Activated naive CD8-positive, alpha-beta T cell treated with anti-CD3 and anti-CD28 coated beads, Interleukin-2, amount 50 U/mL, for 24 hours (primary cell): Measurements from ENCODE around the gene BHLHE40.

ENCODE experiments used
- ATAC-seq: fragments of 150-1000 bp; cut with Tn5 transposase; one replicate; pipeline ENCODE4 v1.10.0; 2021
- DNase-seq: peaks from one replicate; pipeline ENCODE4 v3.0.0; 2021
- H3K27ac Mint-ChIP-seq: one replicate; pipeline ENCODE4 v1.8.0; 2021; ENCODE audit warnings: mild to moderate bottlenecking, mixed read lengths
- H3K27me3 Mint-ChIP-seq: one replicate; pipeline ENCODE4 v1.8.0; 2021; ENCODE audit warnings: mixed read lengths
- H3K36me3 Mint-ChIP-seq: one replicate; pipeline ENCODE4 v1.8.0; 2021; ENCODE audit warnings: low read depth, mixed read lengths
- H3K4me1 Mint-ChIP-seq: one replicate; pipeline ENCODE4 v1.8.0; 2021; ENCODE audit warnings: mixed read lengths
- H3K4me3 Mint-ChIP-seq: one replicate; pipeline ENCODE4 v1.8.0; 2021; ENCODE audit warnings: mild to moderate bottlenecking, moderate library complexity, mixed read lengths
- H3K9me3 Mint-ChIP-seq: one replicate; pipeline ENCODE4 v1.8.0; 2021; ENCODE audit warnings: mixed read lengths

Gene BHLHE40

GRCh38 chr3:5022966-5023776 is 43.9 kb downstream of the BHLHE40 start:
- no peaks in the 10 kb centered on the region for H3K36me3 Mint-ChIP-seq
- peak; percentile 52 for DNase-seq
- H3K9me3 Mint-ChIP-seq, result no peaks in the 10 kb centered on the region
- peak; percentile 7 for ATAC-seq
- H3K27me3 Mint-ChIP-seq, result no peaks in the 10 kb centered on the region
- peaks cover 85% of the 10 kb centered on the region for H3K4me1 Mint-ChIP-seq
- H3K27ac Mint-ChIP-seq, result peak overlapping the region; percentile 96
- H3K4me3 Mint-ChIP-seq, result peak overlapping the region; percentile 22

- Mint-ChIP-seq H3K9me3 (no peaks in the 10 kb centered on the region), H3K27me3 (no peaks in the 10 kb centered on the region), H3K4me1 (peaks cover 78% of the 10 kb centered on the region), H3K27ac (peak overlapping the region; percentile 96), H3K36me3 (no peaks in the 10 kb centered on the region), H3K4me3 (no peak overlapping the region)
- no peak for DNase-seq
- ATAC-seq, result no peak
Measured at GRCh38 chr3:5023777-5024346, 44.6 kb downstream of the BHLHE40 start.

- Mint-ChIP-seq H3K9me3 (no peaks in the 10 kb centered on the region), H3K27ac (peak overlapping the region; percentile 69), H3K27me3 (peaks cover 2% of the 10 kb centered on the region), H3K4me3 (peak overlapping the region; percentile 11), H3K4me1 (peaks cover 73% of the 10 kb centered on the region), H3K36me3 (no peaks in the 10 kb centered on the region)
- DNase-seq, result no peak
- peak; percentile 1 for ATAC-seq
Measured at GRCh38 chr3:5026046-5026362, 46.8 kb downstream of the BHLHE40 start.

GRCh38 chr3:5029715-5030114 is 50.5 kb downstream of the BHLHE40 start:
- Mint-ChIP-seq H3K27me3 (peaks cover 4% of the 10 kb centered on the region), H3K9me3 (no peaks in the 10 kb centered on the region), H3K27ac (no peak overlapping the region), H3K36me3 (no peaks in the 10 kb centered on the region), H3K4me3 (no peak overlapping the region), H3K4me1 (peaks cover 40% of the 10 kb centered on the region)
- ATAC-seq, result no peak
- DNase-seq, result no peak

DNA sequence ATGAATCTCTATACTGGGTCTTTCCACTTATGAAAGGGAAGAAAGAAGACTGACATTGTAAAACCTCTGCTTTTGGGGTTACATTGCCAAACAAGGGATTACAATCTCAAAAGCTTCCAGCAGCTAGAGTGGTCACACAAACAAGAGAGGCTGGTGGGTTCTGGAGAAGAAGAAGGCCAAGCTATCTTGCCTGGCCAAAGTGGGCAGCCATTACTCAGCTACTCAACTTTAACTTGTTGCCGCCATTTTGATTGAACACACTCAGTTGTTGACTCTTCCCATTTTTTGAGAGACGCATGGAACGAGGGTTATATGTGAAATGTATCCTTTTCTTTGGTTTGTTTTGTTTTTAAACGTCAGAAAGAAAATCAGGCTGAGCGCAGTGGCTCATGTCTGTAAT is 50.9 kb downstream of the BHLHE40 start:
- Mint-ChIP-seq H3K4me1 (peaks cover 41% of the 10 kb centered on the region), H3K27me3 (peaks cover 4% of the 10 kb centered on the region)

DNA sequence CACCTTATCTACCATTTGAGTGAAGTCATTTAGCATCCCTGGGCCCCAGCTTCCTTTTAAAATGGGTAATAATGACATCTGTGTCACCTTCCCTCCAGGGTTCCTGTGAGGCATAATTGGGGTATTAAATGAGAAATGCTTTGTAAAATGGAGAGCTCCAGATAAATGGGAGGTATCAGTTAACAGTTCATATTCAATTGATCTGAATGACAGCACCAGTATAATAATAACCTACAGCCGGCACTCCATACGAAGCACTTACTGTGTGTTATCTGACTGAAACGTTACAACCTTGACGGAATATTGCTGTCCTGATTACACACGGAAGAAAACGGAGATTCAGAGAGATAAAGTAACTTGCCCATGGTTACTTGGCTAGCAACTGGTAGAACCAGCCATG is 53.6 kb downstream of the BHLHE40 start:
- H3K27ac Mint-ChIP-seq, result no peak overlapping the region
- H3K4me3 Mint-ChIP-seq, result no peak overlapping the region
- DNase-seq (no peak), ATAC-seq (no peak)
- no peaks in the 10 kb centered on the region for H3K9me3 Mint-ChIP-seq
- no peaks in the 10 kb centered on the region for H3K36me3 Mint-ChIP-seq
- peaks cover 4% of the 10 kb centered on the region for H3K27me3 Mint-ChIP-seq
- H3K4me1 Mint-ChIP-seq, result peaks cover 44% of the 10 kb centered on the region

More for the DNA sequence above, 50.9 kb downstream of the BHLHE40 start:
- no peak overlapping the region for H3K27ac Mint-ChIP-seq
- no peaks in the 10 kb centered on the region for H3K9me3 Mint-ChIP-seq
- no peak for DNase-seq
- no peaks in the 10 kb centered on the region for H3K36me3 Mint-ChIP-seq
- no peak for ATAC-seq
- H3K4me3 Mint-ChIP-seq, result no peak overlapping the region
